ENCODE measurements around the gene ACSL3. TPM values are rescaled to one million over a fixed set of nuclear protein-coding genes. Genes with fewer than 3 reads are reported as not detected.

ACSL3 gene
- total and polyA plus RNA-seq, 2 donors (not counting 3 experiments of a cell fraction or from before 2014, with no cell fraction given) = 58.7 to 139 TPM

GRCh38 chr2:222879604-222879933, 18.7 kb downstream of the ACSL3 start:
- no peaks in the 10 kb centered on the region for H3K9me3 ChIP-seq (replicated peaks; ENCODE audit: control insufficient read depth, insufficient read depth, low read length)
- ChIA-PET CTCF (interaction anchor here (1.7 kb wide), 2 partner anchors 24 to 171 kb away, joined by 6 read pairs; no protein-coding TSS in a partner anchor), POLR2A (no interaction called here)
- DNase-seq (ENCODE audit: low read depth, low spot score) (no peak), FAIRE-seq (no peak)
- TF ChIP-seq JUN (IDR thresholded peaks at IDR 0.05; ENCODE audit: borderline replicate concordance, insufficient read depth, insufficient read length, low read depth) = no peak
- TF ChIP-seq POLR2A (IDR thresholded peaks at IDR 0.05; ENCODE audit: low read depth, low read length) = no peak
- no peak for TF ChIP-seq MAX (IDR thresholded peaks at IDR 0.05; ENCODE audit: insufficient read depth, insufficient read length)
- TF ChIP-seq FOS (IDR thresholded peaks at IDR 0.05; ENCODE audit: borderline replicate concordance, insufficient read depth, low read length) = no peak
- TF ChIP-seq POLR2AphosphoS5 (IDR thresholded peaks at IDR 0.05; ENCODE audit: insufficient read depth, low read depth, low read length) = no peak
- TF ChIP-seq MYC (IDR thresholded peaks at IDR 0.05; ENCODE audit: low read depth, low read length) = no peak
- TF ChIP-seq GATA2 (IDR thresholded peaks at IDR 0.05; ENCODE audit: insufficient read depth, insufficient read length, low read depth, low read length) = no peak
- TF ChIP-seq EZH2 (IDR thresholded peaks at IDR 0.05; ENCODE audit: borderline replicate concordance, low read depth, low read length, severe bottlenecking) = no peak
- TF ChIP-seq, protein P1, sequence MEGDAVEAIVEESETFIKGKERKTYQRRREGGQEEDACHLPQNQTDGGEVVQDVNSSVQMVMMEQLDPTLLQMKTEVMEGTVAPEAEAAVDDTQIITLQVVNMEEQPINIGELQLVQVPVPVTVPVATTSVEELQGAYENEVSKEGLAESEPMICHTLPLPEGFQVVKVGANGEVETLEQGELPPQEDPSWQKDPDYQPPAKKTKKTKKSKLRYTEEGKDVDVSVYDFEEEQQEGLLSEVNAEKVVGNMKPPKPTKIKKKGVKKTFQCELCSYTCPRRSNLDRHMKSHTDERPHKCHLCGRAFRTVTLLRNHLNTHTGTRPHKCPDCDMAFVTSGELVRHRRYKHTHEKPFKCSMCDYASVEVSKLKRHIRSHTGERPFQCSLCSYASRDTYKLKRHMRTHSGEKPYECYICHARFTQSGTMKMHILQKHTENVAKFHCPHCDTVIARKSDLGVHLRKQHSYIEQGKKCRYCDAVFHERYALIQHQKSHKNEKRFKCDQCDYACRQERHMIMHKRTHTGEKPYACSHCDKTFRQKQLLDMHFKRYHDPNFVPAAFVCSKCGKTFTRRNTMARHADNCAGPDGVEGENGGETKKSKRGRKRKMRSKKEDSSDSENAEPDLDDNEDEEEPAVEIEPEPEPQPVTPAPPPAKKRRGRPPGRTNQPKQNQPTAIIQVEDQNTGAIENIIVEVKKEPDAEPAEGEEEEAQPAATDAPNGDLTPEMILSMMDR (IDR thresholded peaks at IDR 0.05; ENCODE audit: extremely low read depth in 1 of 2, insufficient read depth in 1 of 2, low read depth in 1 of 2, low read length in 2 of 2) = no peak
- peaks cover 17% of the 10 kb centered on the region for H4K20me1 ChIP-seq (replicated peaks; ENCODE audit: control insufficient read depth, extremely low read depth, insufficient read depth, low read length)
- no peak overlapping the region for H3K9ac ChIP-seq (replicated peaks; ENCODE audit: extremely low read depth, insufficient read depth, low read length)
- intact Hi-C loops (cut with micrococcal nuclease) = no loop called here
- H3K4me1 ChIP-seq (ENCODE audit: control insufficient read depth, extremely low read depth, insufficient read depth, low read length) = peaks cover 20% of the 10 kb centered on the region
- dilution Hi-C loops (cut with MboI; ENCODE audit: extremely low pct_ligation_motif_present, low sequenced_read_pairs) = no loop called here
- no peaks in the 10 kb centered on the region for H3K9me1 ChIP-seq (replicated peaks; ENCODE audit: control insufficient read depth, extremely low read depth, insufficient read depth, low read length)
- no TSS peak for BruUV-seq (replicated peaks)
- peaks cover 97% of the 10 kb centered on the region for H3K79me2 ChIP-seq (ENCODE audit: control insufficient read depth, insufficient read depth, low read length)
- peak overlapping the region; percentile 43 for H3K4me2 ChIP-seq (ENCODE audit: insufficient read depth, low read length)
- H3K36me3 ChIP-seq (ENCODE audit: control insufficient read depth in 2 of 2, extremely low read depth in 1 of 2, insufficient read depth in 2 of 2, low read length in 2 of 2) = no peaks in the 10 kb centered on the region
- no peaks in the 10 kb centered on the region for H3K27me3 ChIP-seq (ENCODE audit: control insufficient read depth in 2 of 2, insufficient read depth in 2 of 2, low read length in 2 of 2)
- no peak overlapping the region for H3K4me3 ChIP-seq (replicated peaks in 1 of 3; ENCODE audit: insufficient read depth in 1 of 3, low read depth in 1 of 3, low read length in 3 of 3)
- H2AFZ ChIP-seq (ENCODE audit: low read depth, low read length) = no peak overlapping the region
- H3K27ac ChIP-seq (ENCODE audit: insufficient read depth, low read depth, low read length) = no peak overlapping the region

Measured in endothelial cell of umbilical vein (primary cell).